HEK293 (cell line): ENCODE measurements around the gene UBAP2.

Source experiments
- MEIS1 ChIP-seq: sonication (generic); formaldehyde crosslinking; IDR thresholded peaks from 2 replicates; pipeline ENCODE4 v1.8.1; 2022; ENCODE audit warnings: missing genetic modification reagents, mild to moderate bottlenecking, borderline replicate concordance
- ZNF211 ChIP-seq: fragments of 450-650 bp; formaldehyde crosslinking; IDR thresholded peaks from 2 replicates; pipeline ENCODE4 v1.5.1; 2016; ENCODE audit warnings: low read depth, missing biosample characterization, missing genetic modification characterization
- ZNF311 ChIP-seq: fragments of 450-650 bp; formaldehyde crosslinking; IDR thresholded peaks from 2 replicates; pipeline ENCODE4 v1.5.1; 2017; ENCODE audit warnings: missing biosample characterization, missing genetic modification characterization, borderline replicate concordance
- ZNF670 ChIP-seq: fragments of 450-650 bp; formaldehyde crosslinking; IDR thresholded peaks from 2 replicates; pipeline ENCODE4 v1.5.1; 2016; ENCODE audit warnings: missing biosample characterization, missing genetic modification characterization, low read depth
- ZNF76 ChIP-seq: fragments of 450-650 bp; formaldehyde crosslinking; IDR thresholded peaks from 2 replicates; pipeline ENCODE4; 2016; ENCODE audit warnings: low read depth, missing biosample characterization, missing genetic modification characterization, borderline replicate concordance
- TF ChIP-seq, protein P1 (sequence below): fragments of 450-650 bp; formaldehyde crosslinking; IDR thresholded peaks from 2 replicates; pipeline ENCODE4 v1.5.1; 2016; ENCODE audit warnings: missing biosample characterization, missing genetic modification characterization

DNA sequence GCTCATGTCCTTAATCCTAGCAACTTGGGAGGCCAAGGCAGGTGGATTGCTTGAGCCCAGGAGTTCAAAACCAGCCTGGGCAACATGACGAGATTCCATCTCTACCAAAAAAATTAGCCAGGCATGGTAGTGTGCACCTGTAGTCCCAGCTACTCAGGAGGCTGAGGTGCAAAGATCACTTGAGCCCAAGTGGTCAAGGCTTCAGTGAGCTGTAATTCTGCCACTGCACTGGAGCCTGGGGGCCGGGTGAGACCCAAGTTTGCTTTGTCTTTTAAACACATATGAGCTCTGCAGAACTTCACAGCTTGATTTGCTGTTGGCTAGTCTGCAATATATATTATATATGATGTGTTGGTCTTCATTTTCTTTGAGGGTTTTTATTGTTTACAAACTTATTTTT lies 141.9 kb downstream of the UBAP2 start:
- TF ChIP-seq ZNF211 (no peak), ZNF311 (tag by site-specific recombination) (no peak), ZNF76 (tag by site-specific recombination) (no peak), MEIS1 (no peak), ZNF670 (no peak)
- TF ChIP-seq, protein P1, sequence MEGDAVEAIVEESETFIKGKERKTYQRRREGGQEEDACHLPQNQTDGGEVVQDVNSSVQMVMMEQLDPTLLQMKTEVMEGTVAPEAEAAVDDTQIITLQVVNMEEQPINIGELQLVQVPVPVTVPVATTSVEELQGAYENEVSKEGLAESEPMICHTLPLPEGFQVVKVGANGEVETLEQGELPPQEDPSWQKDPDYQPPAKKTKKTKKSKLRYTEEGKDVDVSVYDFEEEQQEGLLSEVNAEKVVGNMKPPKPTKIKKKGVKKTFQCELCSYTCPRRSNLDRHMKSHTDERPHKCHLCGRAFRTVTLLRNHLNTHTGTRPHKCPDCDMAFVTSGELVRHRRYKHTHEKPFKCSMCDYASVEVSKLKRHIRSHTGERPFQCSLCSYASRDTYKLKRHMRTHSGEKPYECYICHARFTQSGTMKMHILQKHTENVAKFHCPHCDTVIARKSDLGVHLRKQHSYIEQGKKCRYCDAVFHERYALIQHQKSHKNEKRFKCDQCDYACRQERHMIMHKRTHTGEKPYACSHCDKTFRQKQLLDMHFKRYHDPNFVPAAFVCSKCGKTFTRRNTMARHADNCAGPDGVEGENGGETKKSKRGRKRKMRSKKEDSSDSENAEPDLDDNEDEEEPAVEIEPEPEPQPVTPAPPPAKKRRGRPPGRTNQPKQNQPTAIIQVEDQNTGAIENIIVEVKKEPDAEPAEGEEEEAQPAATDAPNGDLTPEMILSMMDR (tag by site-specific recombination): no peak
